ENCODE data around the gene PLA2G4E. TPM values are rescaled to one million over a fixed set of nuclear protein-coding genes. Genes with fewer than 3 reads are reported as not detected.
A peak's percentile ranks its signal among the peaks of the same experiment; 100 is the strongest.

PLA2G4E gene
- total RNA-seq, 6 experiments from 2014 or later, result not detected

DNA sequence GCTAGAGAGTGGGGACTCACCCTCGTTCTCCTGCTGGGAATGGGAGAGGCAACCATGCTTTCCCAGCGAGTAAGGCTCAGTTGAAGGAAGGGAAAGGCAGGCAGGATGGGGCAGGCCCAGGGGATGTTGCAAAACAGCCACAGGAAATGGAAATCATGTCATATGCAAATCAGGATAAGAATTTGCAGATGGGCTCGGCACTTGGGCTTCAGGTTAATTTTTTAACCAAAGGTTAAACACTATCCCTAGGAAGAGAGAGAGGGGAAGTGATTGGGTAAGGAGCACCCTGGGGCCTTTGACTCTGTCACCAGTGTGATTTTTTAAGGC, 14.6 kb upstream of the PLA2G4E start:
- intact Hi-C loops (cut with DNase I), result no loop called here
- H3K9me3 ChIP-seq, result no peaks in the 10 kb centered on the region
- WGBS (ENCODE audit: insufficient coverage, low coverage, low lambda C conversion rate, missing lambda C conversion rate), result 26% methylated on average over 3 of the region's 3 CpGs
- peaks cover 0 to 11% (median 0%) of the 10 kb centered on the region in 4 donors for H3K4me1 ChIP-seq
- no peaks in the 10 kb centered on the region for H3K36me3 ChIP-seq
- H3K27me3 ChIP-seq, result no peaks in the 10 kb centered on the region
- H3K4me3 ChIP-seq, result no peak overlapping the region
- ATAC-seq, result peak; percentile 34 to 88 (median 66)
- TF ChIP-seq CTCF (IDR thresholded peaks at IDR 0.05) (no peak), POLR2A (IDR thresholded peaks at IDR 0.05) (no peak)
- no peak overlapping the region for H3K27ac ChIP-seq
- no peak for DNase-seq

- H3K27ac ChIP-seq, result no peak overlapping the region
- intact Hi-C loops (cut with DNase I), result no loop called here
- no peaks in the 10 kb centered on the region for H3K36me3 ChIP-seq
- H3K27me3 ChIP-seq, result no peaks in the 10 kb centered on the region
- WGBS (ENCODE audit: insufficient coverage, low coverage, low lambda C conversion rate, missing lambda C conversion rate), result 63% methylated on average over 8 of the region's 8 CpGs
- no peak overlapping the region for H3K4me3 ChIP-seq
- ATAC-seq, result no peak
- no peak for DNase-seq
- H3K4me1 ChIP-seq, result peaks cover 0 to 11% (median 0%) of the 10 kb centered on the region in 4 donors
- no peaks in the 10 kb centered on the region for H3K9me3 ChIP-seq
- TF ChIP-seq CTCF (IDR thresholded peaks at IDR 0.05) (no peak), POLR2A (IDR thresholded peaks at IDR 0.05) (no peak)
These were observed 14.0 kb upstream of the PLA2G4E start for GRCh38 chr15:42034628-42035434.

DNA sequence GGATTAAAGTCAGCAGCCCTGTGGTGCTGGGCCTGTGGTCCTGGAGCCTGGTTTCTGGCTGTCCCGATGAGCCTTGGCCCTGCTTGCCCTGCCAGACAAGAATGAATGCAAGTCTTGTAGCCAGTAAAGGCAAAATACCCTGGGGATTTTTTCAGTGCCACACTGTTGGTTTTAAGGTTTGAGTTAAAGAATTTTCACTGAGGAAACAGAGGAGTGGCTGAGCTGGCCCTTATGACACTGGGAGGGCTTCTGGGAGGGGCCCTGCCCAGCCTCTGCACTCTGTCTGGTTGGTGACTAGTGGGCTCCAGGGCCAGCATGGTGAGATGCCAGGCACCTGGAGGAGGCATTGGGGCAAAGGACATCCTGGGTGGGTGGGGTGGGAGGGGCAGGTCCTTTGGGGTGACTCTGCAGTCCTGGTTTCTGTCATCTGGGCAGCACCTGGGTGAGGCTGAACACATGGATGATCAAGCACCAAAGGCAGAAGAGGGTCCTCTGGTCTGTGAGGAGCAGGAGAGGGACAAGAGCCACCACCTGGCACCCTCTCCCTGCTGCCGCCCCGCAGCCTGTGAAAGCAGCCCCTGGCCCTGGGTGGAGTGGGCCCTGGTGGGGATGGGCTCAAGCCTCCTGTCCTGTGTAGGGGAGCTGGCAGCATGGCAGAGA, 12.5 kb upstream of the PLA2G4E start:
- Histone ChIP-seq H3K36me3 (no peaks in the 10 kb centered on the region), H3K27ac (no peak overlapping the region), H3K9me3 (no peaks in the 10 kb centered on the region), H3K27me3 (no peaks in the 10 kb centered on the region), H3K4me1 (peaks cover 0 to 11% (median 0%) of the 10 kb centered on the region in 4 donors), H3K4me3 (no peak overlapping the region)
- 67% methylated on average over 1 of the region's 3 CpGs for WGBS (ENCODE audit: insufficient coverage, low coverage, low lambda C conversion rate, missing lambda C conversion rate)
- TF ChIP-seq CTCF (IDR thresholded peaks at IDR 0.05) (no peak), POLR2A (IDR thresholded peaks at IDR 0.05) (no peak)
- DNase-seq, result no peak
- intact Hi-C loops (cut with DNase I), result no loop called here
- ATAC-seq, result no peak

GRCh38 chr15:42032376-42033213, 11.8 kb upstream of the PLA2G4E start:
- intact Hi-C loops (cut with DNase I), result no loop called here
- 82% methylated on average over 6 of the region's 9 CpGs for WGBS (ENCODE audit: insufficient coverage, low coverage, low lambda C conversion rate, missing lambda C conversion rate)
- DNase-seq (no peak), ATAC-seq (no peak)
- Histone ChIP-seq H3K4me3 (no peak overlapping the region), H3K27ac (no peak overlapping the region), H3K36me3 (no peaks in the 10 kb centered on the region), H3K9me3 (no peaks in the 10 kb centered on the region), H3K4me1 (peaks cover 0 to 11% (median 0%) of the 10 kb centered on the region in 4 donors), H3K27me3 (no peaks in the 10 kb centered on the region)
- TF ChIP-seq CTCF (IDR thresholded peaks at IDR 0.05) (no peak), POLR2A (IDR thresholded peaks at IDR 0.05) (no peak)

All from right lobe of liver (tissue), 6 donors.